DMS53 (cell line): ENCODE measurements around the gene PLXDC2.
"Not testable (repeated sequence)": the region's sequence is repeated elsewhere in the genome, so short reads cannot be mapped to it uniquely, and the experiment has no call there.

ENCODE experiments used
- DNase-seq: peaks from one replicate; lab custom pipeline; 2025; lab: John Stamatoyannopoulos, UW

PLXDC2 gene

DNA sequence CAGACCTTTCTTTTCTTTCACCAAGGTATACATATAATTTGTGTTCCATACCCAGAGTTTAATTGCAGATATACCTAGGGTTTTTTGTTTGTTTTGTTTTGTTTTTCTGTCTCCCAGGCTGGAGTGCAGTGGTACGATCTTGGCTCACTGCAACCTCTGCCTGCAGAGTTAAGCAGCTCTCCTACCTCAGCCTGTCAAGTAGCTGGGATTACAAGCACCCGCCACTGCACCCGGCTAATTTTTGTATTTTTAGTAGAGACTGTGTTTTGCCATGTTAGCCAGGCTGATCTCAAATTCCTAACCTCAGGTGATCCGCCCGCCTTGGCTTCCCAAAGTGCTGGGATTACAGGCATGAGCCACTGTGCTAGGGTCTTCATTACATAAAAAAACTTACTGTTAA lies 228.9 kb downstream of the PLXDC2 start:
- not testable (repeated sequence) for DNase-seq

GRCh38 chr10:20048161-20048560 lies 231.9 kb downstream of the PLXDC2 start:
- no peak for DNase-seq

DNA sequence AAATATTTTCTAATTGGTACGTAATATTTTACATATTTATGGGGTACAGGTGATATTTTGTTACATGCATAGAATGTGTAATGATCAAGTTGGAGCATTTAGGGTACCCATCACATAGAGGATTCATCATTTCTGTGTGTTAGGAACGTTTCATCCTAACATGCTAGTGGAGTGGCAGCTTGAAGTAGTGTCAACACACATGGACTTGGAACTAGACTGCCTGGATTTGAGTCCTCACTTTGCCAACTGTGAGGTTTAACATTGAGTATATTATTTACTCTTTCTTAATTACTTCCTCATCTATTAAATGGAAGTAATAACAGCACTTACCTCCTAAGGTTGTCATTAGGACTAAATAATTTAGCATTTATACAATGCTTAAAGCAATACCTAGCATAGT lies 241.9 kb downstream of the PLXDC2 start:
- DNase-seq: no peak

GRCh38 chr10:20059084-20059835 lies 243.0 kb downstream of the PLXDC2 start:
- DNase-seq: no peak

DNA sequence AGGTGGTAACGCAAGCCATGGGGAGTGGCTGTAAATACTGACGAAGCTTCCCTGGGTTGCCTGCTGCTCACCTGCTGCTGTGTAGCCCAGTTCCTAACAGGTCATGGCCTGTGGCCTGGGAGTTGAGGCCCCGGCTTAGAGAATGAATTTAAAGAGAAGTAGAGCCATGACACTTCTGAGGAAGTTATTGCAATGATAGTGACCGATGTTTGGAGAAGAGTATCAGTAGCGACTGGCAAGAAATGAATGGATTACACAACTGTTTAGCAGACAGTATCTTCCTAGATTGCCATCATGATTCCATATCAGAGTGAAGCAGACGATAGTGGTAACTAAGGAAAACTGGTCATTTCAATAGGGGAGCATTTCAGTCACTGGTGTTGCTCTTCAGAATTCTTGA lies 249.6 kb downstream of the PLXDC2 start:
- no peak for DNase-seq

DNA sequence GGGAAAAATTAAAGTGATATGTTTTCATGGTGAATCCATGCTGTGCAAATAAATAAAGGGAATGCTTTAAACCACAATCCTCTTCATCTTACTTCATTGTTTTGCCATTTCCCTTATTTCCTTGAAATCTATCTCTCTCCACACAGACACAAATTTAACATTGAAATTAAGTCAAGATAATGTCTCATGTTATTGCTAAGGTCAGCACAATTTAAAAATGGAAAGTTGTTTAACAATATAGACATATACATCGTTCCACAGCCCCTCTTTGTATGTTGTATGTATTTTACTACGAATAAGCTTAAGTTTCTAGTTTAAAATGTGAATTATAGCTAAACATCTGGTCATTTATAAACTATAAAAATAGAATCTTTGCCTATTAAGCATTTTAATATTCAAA lies 256.9 kb downstream of the PLXDC2 start:
- no peak for DNase-seq

DNA sequence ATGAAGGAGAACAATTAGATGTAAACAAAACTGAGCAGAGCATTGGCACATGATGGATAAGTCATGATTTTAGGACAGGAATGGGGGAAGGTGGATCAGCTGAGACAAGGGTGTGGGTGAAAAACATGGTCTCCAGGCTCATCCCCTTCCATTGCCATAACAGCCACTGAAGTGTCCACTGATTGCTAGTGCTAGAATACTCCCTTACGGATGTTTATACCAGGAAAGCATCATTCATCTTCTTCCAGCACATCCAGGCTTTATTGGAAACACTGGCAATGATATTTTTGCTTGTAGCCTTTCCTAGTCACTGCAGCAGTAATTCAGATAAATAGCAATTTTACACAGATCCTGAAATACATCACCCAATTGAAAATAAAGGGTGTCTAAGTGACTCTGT lies 259.5 kb downstream of the PLXDC2 start:
- DNase-seq: no peak

- no peak for DNase-seq
Measured at GRCh38 chr10:20084451-20084850, 268.2 kb downstream of the PLXDC2 start.

GRCh38 chr10:20085115-20085514 lies 268.9 kb downstream of the PLXDC2 start:
- DNase-seq: no peak

- DNase-seq: no peak
Measured at GRCh38 chr10:20087353-20087752, 271.1 kb downstream of the PLXDC2 start.

- DNase-seq: no peak
Measured at GRCh38 chr10:20088061-20088701, 271.9 kb downstream of the PLXDC2 start.

- no peak for DNase-seq
Measured at GRCh38 chr10:20089879-20090278, 273.6 kb downstream of the PLXDC2 start.

GRCh38 chr10:20090831-20091230 lies 274.6 kb downstream of the PLXDC2 start:
- no peak for DNase-seq

DNA sequence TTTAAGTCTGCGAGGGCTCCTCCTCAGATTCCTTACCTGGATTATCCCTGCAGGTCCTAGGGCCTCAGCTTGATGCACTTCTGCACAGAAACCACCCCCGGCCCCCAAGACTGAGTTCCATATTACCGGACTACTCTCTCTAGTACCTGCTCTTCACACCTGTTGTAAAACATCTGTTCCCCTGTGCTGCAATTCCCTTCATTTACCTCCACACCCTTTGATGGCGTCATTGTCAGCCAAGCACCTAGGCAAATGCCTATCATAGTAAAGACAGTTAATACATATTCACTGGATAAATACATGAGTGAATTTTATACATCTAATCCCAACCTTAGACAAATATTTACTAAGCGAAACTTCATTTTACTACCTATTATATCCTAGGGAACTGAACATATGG lies 275.5 kb downstream of the PLXDC2 start:
- DNase-seq: peak; percentile 15

GRCh38 chr10:20093600-20093999 lies 277.4 kb downstream of the PLXDC2 start:
- DNase-seq: no peak

GRCh38 chr10:20094226-20094976 lies 278.2 kb downstream of the PLXDC2 start:
- DNase-seq: no peak

GRCh38 chr10:20100171-20100570 lies 283.9 kb downstream of the PLXDC2 start:
- peak; percentile 66 for DNase-seq

DNA sequence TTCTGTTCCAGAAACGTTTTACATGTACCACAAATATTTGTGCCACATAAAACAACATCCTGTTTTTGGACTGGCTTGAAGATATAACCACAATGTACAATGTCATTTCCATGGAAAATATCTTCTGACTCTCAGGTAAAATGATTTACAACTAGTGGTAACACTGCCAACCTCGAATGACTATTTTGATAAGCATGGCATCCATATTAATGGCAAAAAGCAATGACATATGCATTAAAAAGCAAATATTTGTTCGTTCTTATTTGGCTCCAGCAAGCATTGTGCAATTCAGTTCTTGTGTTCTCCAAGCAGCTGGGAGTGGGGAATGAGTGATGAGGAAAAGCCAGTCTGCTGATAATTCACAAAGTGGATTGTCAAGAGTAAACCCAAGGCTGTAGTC lies 289.0 kb downstream of the PLXDC2 start:
- peak; percentile 62 for DNase-seq

DNA sequence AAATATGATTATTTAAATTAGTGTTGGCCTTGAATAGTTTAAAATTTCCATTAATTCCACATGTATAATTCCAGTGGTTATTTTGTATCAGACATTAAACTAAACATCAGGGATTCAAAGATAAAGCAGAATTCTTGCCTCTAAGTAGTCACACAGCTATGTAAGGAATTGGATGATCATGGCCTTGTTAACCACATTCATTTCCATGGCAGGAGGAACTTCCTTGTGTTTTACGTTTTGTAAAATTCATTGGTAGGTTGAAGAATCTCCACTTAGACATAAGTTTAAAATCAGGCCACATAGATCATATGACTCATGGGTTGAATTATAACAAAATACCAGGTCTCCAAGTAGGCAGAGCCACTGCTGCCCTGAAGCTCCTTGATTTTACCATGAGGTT lies 289.7 kb downstream of the PLXDC2 start:
- DNase-seq: no peak

DNA sequence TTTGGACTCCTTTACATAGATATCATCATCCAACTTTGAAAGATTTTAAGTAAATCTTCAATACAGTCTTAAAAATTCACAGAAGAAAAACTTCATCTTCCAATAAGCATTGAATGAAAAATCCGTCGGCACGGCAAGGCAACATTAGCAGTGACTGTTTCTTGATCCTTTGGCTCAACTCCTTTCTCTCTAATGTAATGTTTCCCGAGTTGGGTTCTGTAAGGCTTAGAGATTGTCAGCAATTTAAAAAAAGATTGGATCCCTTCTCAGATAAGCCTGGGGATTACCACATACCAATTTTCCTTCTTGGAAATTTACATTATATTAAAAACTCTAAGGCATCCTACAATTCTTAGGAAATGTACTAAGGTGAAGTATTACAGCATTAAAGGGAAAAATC lies 291.8 kb downstream of the PLXDC2 start:
- no peak for DNase-seq

DNA sequence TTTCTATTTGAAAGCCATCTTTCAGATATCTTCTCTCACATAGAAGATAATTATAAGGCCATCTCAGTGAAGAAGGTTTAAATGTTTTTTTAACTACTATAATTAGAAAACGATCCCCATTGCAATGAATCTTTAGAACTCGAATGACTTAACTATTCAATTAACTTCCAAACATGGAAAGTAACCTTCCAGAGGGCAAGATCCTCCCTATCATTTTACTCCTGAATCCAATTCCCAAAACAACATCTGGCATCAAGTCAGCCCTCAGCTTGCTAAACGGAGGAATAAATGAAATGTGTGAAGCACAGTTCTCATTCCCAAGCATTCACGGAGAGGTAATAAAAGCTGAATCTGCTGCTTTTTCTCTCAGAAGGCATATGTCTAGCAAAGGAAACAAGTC lies 293.4 kb downstream of the PLXDC2 start:
- DNase-seq: no peak

- DNase-seq: no peak
Measured at GRCh38 chr10:20110125-20111100, 294.2 kb downstream of the PLXDC2 start.
